ENCODE measurements around the gene SDK2. TPM values are rescaled to one million over a fixed set of nuclear protein-coding genes. Genes with fewer than 3 reads are reported as not detected.

SDK2 gene
- polyA plus RNA-seq, 1 experiment, result 0.01 TPM

DNA sequence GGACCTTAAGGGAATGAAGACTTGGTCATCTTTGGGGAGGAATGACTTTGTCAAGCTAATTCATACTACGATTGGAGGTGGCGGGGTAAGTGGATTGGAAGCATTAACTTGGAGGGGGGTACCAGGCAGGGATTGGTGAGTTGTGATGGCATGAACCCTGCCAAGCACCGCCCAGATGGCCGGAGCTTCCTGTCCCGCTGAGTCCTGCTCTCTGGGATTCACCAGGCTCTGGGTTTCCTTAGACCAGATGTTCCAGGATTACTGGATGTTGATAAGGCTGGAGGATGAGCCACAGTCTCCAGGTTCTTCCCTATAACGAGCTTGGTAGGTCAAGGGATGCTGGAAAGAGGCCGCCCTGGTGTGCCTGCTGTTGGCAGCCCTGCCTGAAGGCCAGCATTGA is 154.9 kb downstream of the SDK2 start:
- Histone ChIP-seq H3K27me3 (ENCODE audit: control insufficient read depth, insufficient read depth, low read length) (no peaks in the 10 kb centered on the region), H3K9me3 (ENCODE audit: control insufficient read depth, insufficient read depth, low read length) (peaks cover 16% of the 10 kb centered on the region), H3K4me3 (ENCODE audit: low read depth, low read length) (no peak overlapping the region), H3K27ac (ENCODE audit: low read depth, low read length) (no peak overlapping the region)
- CTCF ChIA-PET, result interaction anchor here (1.0 kb wide), 1 partner anchor 61 kb away, joined by 3 read pairs; no protein-coding TSS in a partner anchor
- DNase-seq (ENCODE audit: low read depth, low spot score), result no peak
- TF ChIP-seq, protein P1, sequence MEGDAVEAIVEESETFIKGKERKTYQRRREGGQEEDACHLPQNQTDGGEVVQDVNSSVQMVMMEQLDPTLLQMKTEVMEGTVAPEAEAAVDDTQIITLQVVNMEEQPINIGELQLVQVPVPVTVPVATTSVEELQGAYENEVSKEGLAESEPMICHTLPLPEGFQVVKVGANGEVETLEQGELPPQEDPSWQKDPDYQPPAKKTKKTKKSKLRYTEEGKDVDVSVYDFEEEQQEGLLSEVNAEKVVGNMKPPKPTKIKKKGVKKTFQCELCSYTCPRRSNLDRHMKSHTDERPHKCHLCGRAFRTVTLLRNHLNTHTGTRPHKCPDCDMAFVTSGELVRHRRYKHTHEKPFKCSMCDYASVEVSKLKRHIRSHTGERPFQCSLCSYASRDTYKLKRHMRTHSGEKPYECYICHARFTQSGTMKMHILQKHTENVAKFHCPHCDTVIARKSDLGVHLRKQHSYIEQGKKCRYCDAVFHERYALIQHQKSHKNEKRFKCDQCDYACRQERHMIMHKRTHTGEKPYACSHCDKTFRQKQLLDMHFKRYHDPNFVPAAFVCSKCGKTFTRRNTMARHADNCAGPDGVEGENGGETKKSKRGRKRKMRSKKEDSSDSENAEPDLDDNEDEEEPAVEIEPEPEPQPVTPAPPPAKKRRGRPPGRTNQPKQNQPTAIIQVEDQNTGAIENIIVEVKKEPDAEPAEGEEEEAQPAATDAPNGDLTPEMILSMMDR (IDR thresholded peaks at IDR 0.05; ENCODE audit: low read depth, low read length), result no peak
- POLR2A ChIA-PET, result no interaction called here

DNA sequence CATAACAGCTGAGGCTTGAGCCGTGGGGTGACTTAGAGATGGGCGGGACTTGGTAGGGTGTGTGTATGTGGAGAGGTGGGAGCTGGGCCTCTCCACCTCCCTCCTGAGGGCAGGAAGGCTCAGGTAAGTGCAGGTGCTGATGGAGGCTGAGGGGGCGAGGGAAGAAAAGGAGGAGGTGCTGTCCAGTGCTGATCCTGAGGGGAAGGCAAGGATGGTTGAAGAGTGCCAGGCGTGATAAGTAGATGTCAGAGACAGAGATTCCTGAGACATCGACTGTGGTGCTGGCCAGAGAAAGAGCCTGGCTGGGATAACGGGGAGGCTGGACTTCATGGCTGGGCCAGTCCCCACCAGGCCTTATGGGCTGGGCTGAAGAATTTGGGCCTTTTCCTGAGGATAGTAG is 159.1 kb downstream of the SDK2 start:
- POLR2A ChIA-PET, result no interaction called here
- no peak for DNase-seq (ENCODE audit: low read depth, low spot score)
- TF ChIP-seq, protein P1 (IDR thresholded peaks at IDR 0.05; ENCODE audit: low read depth, low read length), result no peak
- Histone ChIP-seq H3K27ac (ENCODE audit: low read depth, low read length) (no peak overlapping the region), H3K9me3 (ENCODE audit: control insufficient read depth, insufficient read depth, low read length) (peaks cover 21% of the 10 kb centered on the region), H3K4me3 (ENCODE audit: low read depth, low read length) (no peak overlapping the region), H3K27me3 (ENCODE audit: control insufficient read depth, insufficient read depth, low read length) (no peaks in the 10 kb centered on the region)
- CTCF ChIA-PET, result no interaction called here

DNA sequence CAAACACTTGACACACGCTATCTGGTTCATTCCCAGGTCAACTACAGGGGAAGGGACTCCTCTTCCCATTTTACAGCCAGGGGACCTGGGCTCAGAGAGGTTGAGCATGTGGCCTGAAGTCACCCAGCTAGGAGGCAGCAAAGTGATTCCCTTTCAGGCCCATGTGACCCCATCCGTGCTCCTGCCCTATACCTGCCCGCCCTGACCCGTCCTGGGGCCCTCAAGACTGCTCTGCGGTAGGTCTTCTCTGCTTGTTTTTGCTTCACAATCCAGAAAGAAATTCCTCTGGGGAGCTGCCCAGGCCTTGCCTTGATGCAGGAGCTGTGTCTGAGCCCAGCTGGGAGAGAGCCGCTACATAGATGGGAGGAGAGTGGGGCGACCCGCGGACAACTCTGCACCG is 161.4 kb downstream of the SDK2 start:
- H3K27ac ChIP-seq (ENCODE audit: low read depth, low read length), result no peak overlapping the region
- POLR2A ChIA-PET, result no interaction called here
- TF ChIP-seq, protein P1 (IDR thresholded peaks at IDR 0.05; ENCODE audit: low read depth, low read length), result no peak
- H3K4me3 ChIP-seq (ENCODE audit: low read depth, low read length), result no peak overlapping the region
- H3K27me3 ChIP-seq (ENCODE audit: control insufficient read depth, insufficient read depth, low read length), result no peaks in the 10 kb centered on the region
- peaks cover 21% of the 10 kb centered on the region for H3K9me3 ChIP-seq (ENCODE audit: control insufficient read depth, insufficient read depth, low read length)
- no peak for DNase-seq (ENCODE audit: low read depth, low spot score)
- CTCF ChIA-PET, result no interaction called here

DNA sequence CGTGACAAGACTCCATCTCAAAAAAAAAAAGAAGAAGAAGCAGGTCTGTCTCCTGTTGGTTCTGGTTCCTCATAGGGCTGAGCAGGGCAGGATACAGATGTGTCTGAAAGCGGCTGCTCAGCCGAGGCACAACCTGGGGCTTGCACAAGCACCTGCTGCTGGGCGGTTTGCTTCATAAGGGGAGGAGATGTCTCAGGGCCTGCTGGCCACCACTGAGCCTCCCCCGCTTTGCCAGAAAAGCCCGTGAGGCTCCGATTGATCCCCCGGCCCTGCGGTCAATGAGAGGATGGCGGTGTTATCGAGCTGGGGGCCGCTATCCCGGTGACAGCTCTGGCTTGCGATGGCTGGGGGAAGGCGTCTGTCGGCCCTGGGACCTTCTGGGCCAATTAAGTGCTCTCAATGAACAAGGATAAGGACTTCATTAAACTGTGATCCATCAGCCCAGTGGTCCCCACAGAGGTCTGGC is 162.0 kb downstream of the SDK2 start:
- H3K27ac ChIP-seq (ENCODE audit: low read depth, low read length), result no peak overlapping the region
- peaks cover 21% of the 10 kb centered on the region for H3K9me3 ChIP-seq (ENCODE audit: control insufficient read depth, insufficient read depth, low read length)
- TF ChIP-seq, protein P1 (IDR thresholded peaks at IDR 0.05; ENCODE audit: low read depth, low read length), result no peak
- no peaks in the 10 kb centered on the region for H3K27me3 ChIP-seq (ENCODE audit: control insufficient read depth, insufficient read depth, low read length)
- ChIA-PET CTCF (no interaction called here), POLR2A (no interaction called here)
- no peak for DNase-seq (ENCODE audit: low read depth, low spot score)
- H3K4me3 ChIP-seq (ENCODE audit: low read depth, low read length), result no peak overlapping the region

DNA sequence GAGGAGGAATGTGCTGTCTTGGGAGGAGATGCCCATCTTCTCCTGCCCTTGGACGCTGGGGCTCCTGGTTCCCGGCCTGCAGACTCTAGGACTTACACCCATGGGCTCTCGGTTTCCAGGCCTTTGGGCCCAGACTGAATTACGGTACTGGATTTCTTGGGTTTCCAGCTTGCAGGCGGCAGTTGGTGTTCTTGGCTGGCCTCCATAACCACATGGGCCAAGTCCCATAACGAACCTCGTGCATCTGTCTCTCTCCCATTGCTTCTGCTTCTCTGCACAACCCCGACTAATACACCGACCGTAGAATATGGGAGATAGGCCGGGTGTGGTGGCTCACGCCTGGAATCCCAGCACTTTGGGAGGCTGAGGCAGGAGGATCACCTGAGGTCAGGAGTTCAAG is 162.6 kb downstream of the SDK2 start:
- TF ChIP-seq, protein P1 (IDR thresholded peaks at IDR 0.05; ENCODE audit: low read depth, low read length), result no peak
- H3K4me3 ChIP-seq (ENCODE audit: low read depth, low read length), result no peak overlapping the region
- DNase-seq (ENCODE audit: low read depth, low spot score), result no peak
- peaks cover 4% of the 10 kb centered on the region for H3K27me3 ChIP-seq (ENCODE audit: control insufficient read depth, insufficient read depth, low read length)
- ChIA-PET POLR2A (no interaction called here), CTCF (no interaction called here)
- no peak overlapping the region for H3K27ac ChIP-seq (ENCODE audit: low read depth, low read length)
- H3K9me3 ChIP-seq (ENCODE audit: control insufficient read depth, insufficient read depth, low read length), result peaks cover 21% of the 10 kb centered on the region

Measured in AG04450 (cell line).